PC-3 (cell line): ENCODE measurements around the gene HRC.

Source experiments
- CTCF ChIP-seq: fragments of 300-600 bp; sonication (generic); conservative IDR thresholded peaks from 2 replicates; pipeline ENCODE4 v1.5.1; 2017; ENCODE audit warnings: antibody characterized with exemption, low read depth, mild to moderate bottlenecking, low read length
- EZH2phosphoT487 ChIP-seq: fragments of 300-600 bp; sonication (generic); IDR thresholded peaks from 2 replicates; pipeline ENCODE4 v1.6.1; 2018; ENCODE audit warnings: mild to moderate bottlenecking, antibody characterized with exemption, low read length, borderline replicate concordance

GRCh38 chr19:49132974-49133609, 22.1 kb downstream of the HRC start:
- TF ChIP-seq CTCF (no peak), EZH2phosphoT487 (no peak)
